NCI-H345 treated with DMSO at 0.1 percent for 48 hours (cell line): ENCODE results near the gene SVIL.

Experiments
- DNase-seq: peaks from one replicate; lab custom pipeline; 2025; ENCODE audit not compliant: unreplicated experiment; lab: John Stamatoyannopoulos, UW

SVIL gene

GRCh38 chr10:29634764-29635625 is at the start of gene SVIL:
Gene SVIL, minus strand, starts transcription at chr10:29634971. Its CDS starts 79,913 bp downstream, at chr10:29555058.
- no peak for DNase-seq

DNA sequence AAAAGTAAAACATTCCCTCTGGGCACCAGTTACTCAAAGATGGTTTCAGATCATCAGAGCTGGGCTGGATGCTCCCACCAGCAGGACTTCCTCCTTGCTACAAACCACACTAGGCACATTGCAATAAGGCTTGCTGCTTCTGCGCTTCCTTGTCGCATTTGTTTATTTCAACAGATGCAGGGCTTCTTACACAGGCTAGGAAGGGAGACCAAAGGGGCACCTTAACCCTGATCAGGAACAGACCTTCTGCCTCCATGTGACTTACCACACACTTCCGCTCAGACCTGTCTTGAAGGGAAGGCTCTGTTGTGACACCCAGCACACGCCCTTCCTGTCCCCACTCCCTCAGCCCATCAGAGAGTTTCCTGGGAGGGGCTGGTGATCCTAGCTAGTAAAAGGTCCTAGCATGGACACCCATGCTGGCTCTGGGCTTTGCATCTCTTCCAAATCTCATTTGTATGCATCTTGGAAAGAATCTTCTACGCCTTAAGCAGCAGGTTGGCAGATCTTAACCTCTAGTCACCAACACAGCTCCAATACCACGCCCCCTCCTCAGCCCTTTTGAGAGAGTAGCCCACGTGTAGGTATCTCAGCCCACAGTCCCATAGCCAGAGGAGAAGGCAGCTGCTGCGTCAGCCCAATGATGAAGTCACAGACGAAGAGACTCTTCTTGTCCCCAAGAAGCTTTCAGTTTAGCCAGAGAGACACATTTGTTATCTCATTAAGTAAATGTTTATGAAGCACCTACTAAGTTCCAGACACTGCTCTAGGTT is 47.1 kb upstream of the SVIL start:
- DNase-seq: no peak

- DNase-seq: no peak
Measured at GRCh38 chr10:29680091-29680490, 45.3 kb upstream of the SVIL start.

DNA sequence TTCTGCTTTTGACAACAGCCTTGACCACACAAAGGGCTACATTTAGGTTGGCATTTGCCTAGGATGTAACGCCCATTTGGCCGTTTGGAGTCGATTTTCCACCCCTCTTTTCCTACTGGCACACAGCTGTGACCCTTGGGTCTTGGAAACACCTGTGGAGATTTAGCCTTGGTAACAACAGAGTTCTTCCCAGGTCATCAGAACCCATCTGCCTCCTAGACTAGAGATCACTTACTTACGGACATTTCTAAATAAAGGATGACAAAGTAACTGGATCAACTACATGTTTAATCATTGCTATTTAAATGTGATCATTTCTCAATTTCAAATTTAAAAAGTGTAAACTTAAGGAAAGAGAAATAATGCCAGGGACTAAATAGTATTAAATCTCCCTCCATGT is 42.0 kb upstream of the SVIL start:
- no peak for DNase-seq

GRCh38 chr10:29675984-29676383 is 41.2 kb upstream of the SVIL start:
- DNase-seq: no peak

DNA sequence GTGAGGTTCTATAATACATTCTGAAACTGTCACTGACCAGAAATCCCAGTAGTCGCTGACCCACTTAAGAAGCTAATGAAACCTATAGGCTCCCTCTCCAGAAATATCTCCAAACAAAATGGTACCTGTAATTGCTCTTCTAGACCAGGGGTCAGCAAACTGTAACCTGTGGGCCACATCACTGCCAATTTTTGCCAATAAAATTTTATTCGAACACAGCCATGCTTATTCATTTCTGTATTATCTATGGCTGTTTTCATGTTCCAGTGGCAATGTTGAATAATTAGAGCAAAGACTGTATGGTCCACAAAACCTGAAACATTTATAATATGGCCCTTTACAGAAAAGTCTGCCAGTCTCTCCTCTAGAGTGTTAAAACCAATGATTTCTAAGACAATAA is 37.2 kb upstream of the SVIL start:
- DNase-seq: no peak

DNA sequence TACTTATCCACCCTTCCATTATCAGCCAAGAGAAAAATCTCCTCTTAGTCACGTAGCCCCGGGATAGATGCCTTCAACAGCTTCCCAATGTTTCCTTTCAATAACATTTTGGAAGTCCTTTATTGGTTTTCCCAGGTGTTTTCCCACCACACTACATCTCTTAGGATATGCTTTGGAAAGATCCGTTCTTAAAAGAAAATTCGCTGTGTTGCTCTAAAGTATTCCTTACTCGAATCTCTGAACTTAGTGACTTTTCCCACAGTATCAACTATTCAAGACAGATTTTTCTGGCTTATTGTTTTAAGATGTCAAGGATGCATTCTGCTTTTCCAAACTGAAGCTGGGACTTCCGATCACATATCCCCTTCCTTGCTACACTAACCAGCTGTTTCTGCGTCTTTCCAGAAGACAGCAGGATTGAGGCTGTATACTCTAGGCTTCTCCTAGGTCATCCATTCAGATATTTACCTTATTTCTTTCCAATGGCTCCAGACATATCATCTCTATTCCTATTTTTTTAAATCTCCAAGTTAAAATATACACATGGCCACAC is 36.5 kb upstream of the SVIL start:
- DNase-seq: no peak

GRCh38 chr10:29670761-29671160 is 36.0 kb upstream of the SVIL start:
- DNase-seq: no peak

GRCh38 chr10:29669149-29669548 is 34.4 kb upstream of the SVIL start:
- DNase-seq: no peak

- no peak for DNase-seq
Measured at GRCh38 chr10:29668628-29669027, 33.9 kb upstream of the SVIL start.

GRCh38 chr10:29667191-29667590 is 32.4 kb upstream of the SVIL start:
- DNase-seq: no peak

- no peak for DNase-seq
Measured at GRCh38 chr10:29666201-29666600, 31.4 kb upstream of the SVIL start.

- no peak for DNase-seq
Measured at GRCh38 chr10:29663718-29664117, 28.9 kb upstream of the SVIL start.

GRCh38 chr10:29658984-29659965 is 24.5 kb upstream of the SVIL start:
- no peak for DNase-seq

- DNase-seq: no peak
Measured at GRCh38 chr10:29657719-29658274, 23.0 kb upstream of the SVIL start.

DNA sequence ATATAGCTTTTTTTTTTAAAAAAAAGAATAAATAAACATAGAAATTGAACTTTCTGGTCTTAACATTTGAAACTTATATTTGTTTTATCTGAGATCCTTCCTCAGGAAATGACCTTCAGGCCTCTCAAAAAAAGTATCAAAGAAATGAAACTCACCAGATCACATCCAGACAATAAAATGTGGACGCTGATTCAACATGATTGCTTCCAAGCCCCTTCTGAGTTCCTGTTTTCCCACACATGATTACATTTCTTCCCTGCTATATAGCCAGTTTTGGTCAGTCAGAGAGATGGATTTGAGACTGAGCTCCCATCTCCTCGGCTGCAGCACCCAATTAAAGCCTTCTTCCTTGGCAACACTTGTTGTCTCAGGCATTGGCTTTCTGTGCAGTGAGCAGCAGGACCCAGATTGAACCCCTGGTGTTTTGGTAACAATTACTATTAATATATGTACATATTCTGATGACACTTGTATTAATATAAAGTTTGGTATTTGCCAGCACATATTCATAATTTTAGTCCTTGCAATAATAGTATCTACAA is 21.8 kb upstream of the SVIL start:
- DNase-seq: no peak

GRCh38 chr10:29652192-29652591 is 17.4 kb upstream of the SVIL start:
- DNase-seq: no peak

DNA sequence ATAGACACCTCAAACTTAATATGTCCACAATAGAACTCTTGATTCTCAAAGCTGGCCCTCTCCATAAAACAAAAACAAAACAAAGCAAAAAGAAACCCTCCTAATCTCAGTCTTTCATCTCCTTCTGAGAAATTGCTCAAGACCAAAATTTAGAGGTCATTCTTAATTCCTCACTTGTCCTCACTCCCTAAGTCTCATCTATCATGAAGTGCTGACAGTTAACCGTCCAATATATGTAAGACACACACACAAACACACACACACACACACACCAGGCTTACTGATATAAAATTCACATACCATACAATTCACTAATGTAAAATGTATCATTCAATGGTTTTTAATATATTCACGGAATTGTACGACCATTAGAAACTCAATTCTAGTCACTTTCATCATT is 17.0 kb upstream of the SVIL start:
- DNase-seq: no peak

DNA sequence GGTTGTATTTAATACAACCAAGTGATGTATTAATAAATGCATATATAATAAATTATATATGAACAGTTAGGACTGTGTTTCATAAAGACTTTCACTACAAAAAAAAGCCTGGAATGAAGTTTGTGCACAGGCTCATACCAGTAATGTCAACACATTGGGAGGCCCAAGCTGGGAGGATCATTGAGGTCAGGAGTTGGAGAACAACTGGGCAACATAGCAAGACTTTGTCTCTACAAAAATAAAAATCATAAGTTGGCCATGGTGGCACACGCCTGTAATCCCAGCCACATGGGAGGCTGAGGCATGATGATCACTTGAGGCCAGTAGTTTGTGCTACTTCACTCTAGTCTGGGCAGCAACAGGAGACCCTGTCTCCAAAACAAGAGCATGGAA is 15.8 kb upstream of the SVIL start:
- DNase-seq: no peak
